ENCODE results near the gene RALGPS1.

DNA sequence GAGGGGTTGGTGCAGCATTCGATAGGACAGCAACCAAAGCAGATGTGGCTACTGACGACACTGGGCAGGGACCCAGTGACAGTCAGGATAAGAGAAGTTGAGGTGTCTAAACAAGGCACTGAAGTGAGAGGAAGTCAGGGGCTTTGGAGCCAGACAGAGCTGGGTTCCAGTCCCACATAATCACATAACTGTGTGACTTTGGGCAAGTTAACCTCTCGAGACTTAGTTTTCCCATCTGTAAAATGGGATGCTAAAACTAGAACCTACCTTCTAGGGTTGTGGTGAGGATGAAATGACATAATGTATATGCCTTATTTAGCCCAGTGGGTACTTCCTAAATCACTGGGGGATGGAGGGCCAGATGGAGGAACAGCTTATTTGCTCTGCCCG lies 204.7 kb downstream of the RALGPS1 start:
- TF ChIP-seq, protein P1, sequence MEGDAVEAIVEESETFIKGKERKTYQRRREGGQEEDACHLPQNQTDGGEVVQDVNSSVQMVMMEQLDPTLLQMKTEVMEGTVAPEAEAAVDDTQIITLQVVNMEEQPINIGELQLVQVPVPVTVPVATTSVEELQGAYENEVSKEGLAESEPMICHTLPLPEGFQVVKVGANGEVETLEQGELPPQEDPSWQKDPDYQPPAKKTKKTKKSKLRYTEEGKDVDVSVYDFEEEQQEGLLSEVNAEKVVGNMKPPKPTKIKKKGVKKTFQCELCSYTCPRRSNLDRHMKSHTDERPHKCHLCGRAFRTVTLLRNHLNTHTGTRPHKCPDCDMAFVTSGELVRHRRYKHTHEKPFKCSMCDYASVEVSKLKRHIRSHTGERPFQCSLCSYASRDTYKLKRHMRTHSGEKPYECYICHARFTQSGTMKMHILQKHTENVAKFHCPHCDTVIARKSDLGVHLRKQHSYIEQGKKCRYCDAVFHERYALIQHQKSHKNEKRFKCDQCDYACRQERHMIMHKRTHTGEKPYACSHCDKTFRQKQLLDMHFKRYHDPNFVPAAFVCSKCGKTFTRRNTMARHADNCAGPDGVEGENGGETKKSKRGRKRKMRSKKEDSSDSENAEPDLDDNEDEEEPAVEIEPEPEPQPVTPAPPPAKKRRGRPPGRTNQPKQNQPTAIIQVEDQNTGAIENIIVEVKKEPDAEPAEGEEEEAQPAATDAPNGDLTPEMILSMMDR (IDR thresholded peaks at IDR 0.05) = no peak
- TF ChIP-seq POLR2A (IDR thresholded peaks at IDR 0.05) (no peak), EP300 (IDR thresholded peaks at IDR 0.05) (no peak)
